Measurements from ENCODE around the gene FRRS1. TPM values are rescaled to one million over a fixed set of nuclear protein-coding genes. Genes with fewer than 3 reads are reported as not detected.

FRRS1 gene
- total RNA-seq, 1 donor = 23.2 TPM

DNA sequence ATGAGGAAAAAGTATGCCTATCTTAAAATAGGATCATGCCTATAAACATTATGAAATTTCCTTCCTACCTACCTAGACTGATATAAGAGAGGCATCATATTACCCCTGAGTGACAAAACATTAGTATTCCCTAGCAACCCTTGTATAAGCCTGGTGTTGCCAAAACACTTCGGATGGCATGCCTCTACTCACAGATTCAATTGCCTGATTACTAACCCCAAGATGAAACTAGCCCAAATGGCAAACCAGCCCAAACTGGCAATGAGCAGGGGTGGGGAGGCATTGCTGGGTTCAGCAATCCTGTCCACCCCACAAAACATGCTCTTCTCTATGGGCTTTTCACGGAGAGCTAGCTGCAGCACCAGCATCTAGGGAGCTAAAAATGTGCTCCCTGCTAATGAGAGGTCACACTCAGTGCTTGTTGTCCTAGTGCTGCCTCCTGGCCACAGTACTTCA, 106.7 kb downstream of the FRRS1 start:
- Histone ChIP-seq H3K36me3 (ENCODE audit: insufficient read depth, low read length) (no peaks in the 10 kb centered on the region), H2AFZ (ENCODE audit: low read length) (no peak overlapping the region), H3K4me3 (ENCODE audit: insufficient read depth, low read length) (no peak overlapping the region), H3K9me3 (ENCODE audit: low read depth, low read length) (no peaks in the 10 kb centered on the region), H3K27ac (ENCODE audit: low read depth, low read length) (peak overlapping the region; percentile 26), H3K27me3 (ENCODE audit: insufficient read depth, low read length) (no peaks in the 10 kb centered on the region), H4K20me1 (ENCODE audit: insufficient read depth, low read length) (no peaks in the 10 kb centered on the region), H3K79me2 (ENCODE audit: insufficient read depth, low read length) (no peaks in the 10 kb centered on the region), H3K4me2 (ENCODE audit: insufficient read depth, low read length) (no peak overlapping the region), H3K4me1 (ENCODE audit: insufficient read depth, low read length) (peaks cover 33% of the 10 kb centered on the region)
- DNase-seq (ENCODE audit: insufficient read length, low spot score, missing footprints) = no peak
- TF ChIP-seq, protein P1, sequence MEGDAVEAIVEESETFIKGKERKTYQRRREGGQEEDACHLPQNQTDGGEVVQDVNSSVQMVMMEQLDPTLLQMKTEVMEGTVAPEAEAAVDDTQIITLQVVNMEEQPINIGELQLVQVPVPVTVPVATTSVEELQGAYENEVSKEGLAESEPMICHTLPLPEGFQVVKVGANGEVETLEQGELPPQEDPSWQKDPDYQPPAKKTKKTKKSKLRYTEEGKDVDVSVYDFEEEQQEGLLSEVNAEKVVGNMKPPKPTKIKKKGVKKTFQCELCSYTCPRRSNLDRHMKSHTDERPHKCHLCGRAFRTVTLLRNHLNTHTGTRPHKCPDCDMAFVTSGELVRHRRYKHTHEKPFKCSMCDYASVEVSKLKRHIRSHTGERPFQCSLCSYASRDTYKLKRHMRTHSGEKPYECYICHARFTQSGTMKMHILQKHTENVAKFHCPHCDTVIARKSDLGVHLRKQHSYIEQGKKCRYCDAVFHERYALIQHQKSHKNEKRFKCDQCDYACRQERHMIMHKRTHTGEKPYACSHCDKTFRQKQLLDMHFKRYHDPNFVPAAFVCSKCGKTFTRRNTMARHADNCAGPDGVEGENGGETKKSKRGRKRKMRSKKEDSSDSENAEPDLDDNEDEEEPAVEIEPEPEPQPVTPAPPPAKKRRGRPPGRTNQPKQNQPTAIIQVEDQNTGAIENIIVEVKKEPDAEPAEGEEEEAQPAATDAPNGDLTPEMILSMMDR (IDR thresholded peaks at IDR 0.05; ENCODE audit: extremely low read depth, low read depth, low read length) = no peak

Small RNA genes within 50 kb of the gene (small RNA-seq; reads per million reads assigned to genes)
- gene RF00019 (not detected), gene RNU4-75P (not detected)

Other genes with a start within 250 kb of the FRRS1 start
- 2.5 and 5.6 TPM in 2 replicates for gene PALMD, start 120.5 kb downstream of the FRRS1 start, total RNA-seq
- 17.7 and 18.9 TPM in 2 replicates for gene AGL, start 83.7 kb upstream of the FRRS1 start, total RNA-seq
- 24.6 and 28.3 TPM in 2 replicates for gene SLC35A3, start 203.4 kb upstream of the FRRS1 start, total RNA-seq